Nasal cavity respiratory epithelium epithelial cell of viscerocranial mucosa (primary cell): ENCODE data around the gene MSH3. TPM values are rescaled to one million over a fixed set of nuclear protein-coding genes. Genes with fewer than 3 reads are reported as not detected.

ENCODE experiments used
- total RNA-seq: library from RNA; depleted of rRNA; stranded (reverse); fragments of >200 nt; gene quantifications from 2 replicates; pipeline ENCODE4 v1.2.3, GENCODE V29; 2014

The MSH3 gene
- 18.8 and 19.1 TPM in 2 replicates for total RNA-seq

DNA sequence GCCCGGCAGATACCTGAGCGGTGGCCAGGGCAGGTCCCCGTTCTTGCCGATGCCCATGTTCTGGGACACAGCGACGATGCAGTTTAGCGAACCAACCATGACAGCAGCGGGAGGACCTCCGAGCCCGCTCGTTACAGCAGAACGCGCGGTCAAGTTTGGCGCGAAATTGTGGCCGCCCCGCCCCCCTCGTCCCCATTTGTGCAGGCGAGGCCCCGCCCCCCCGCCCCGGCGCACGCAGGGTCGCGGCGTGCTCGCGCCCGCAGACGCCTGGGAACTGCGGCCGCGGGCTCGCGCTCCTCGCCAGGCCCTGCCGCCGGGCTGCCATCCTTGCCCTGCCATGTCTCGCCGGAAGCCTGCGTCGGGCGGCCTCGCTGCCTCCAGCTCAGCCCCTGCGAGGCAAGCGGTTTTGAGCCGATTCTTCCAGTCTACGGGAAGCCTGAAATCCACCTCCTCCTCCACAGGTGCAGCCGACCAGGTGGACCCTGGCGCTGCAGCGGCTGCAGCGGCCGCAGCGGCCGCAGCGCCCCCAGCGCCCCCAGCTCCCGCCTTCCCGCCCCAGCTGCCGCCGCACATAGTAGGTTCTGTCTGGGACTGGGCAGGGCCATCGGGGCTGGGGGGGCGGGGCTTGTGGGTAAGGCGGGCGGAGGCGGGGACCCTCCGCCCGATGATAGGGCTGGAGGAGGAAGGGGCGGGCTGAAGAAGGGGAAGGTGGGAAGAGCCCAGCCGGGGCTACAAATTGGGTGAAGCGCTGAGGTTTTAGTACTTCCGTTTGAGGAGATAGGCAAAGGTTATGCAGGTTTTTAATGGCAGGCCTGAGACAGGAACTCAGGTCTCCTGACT, at the start of gene MSH3, which contains the start of gene DHFR:
MSH3 (plus strand) TSS at position 262 of the 840 bp plus-strand sequence; CDS start at position 338, 76 bp downstream.
DHFR (minus strand) TSS at position 593 of the 840 bp plus-strand sequence; CDS start at position 99, 494 bp downstream.

Other genes with a start within 250 kb of the MSH3 start
- gene ZFYVE16, start 246.6 kb upstream of the MSH3 start, total RNA-seq: 26.0 and 32.5 TPM in 2 replicates
- gene FAM151B, start 166.6 kb upstream of the MSH3 start, total RNA-seq: 1.4 and 2.8 TPM in 2 replicates
- gene ANKRD34B, start 84.4 kb upstream of the MSH3 start, total RNA-seq: not detected in 2 replicates
- 1.4 and 4.0 TPM in 2 replicates for gene DHFR, start 331 bp downstream of the MSH3 start, total RNA-seq